GM23248 (cell line): ENCODE data around the gene SEC24C.
"Not testable (repeated sequence)": the region's sequence is repeated elsewhere in the genome, so short reads cannot be mapped to it uniquely, and the experiment has no call there.

Experiments
- EZH2 ChIP-seq: fragments of 200-600 bp; sonication (generic); IDR thresholded peaks from 2 replicates; pipeline ENCODE4 v1.6.1; 2018; ENCODE audit warnings: antibody characterized with exemption, mild to moderate bottlenecking; ENCODE audit not compliant: insufficient read depth, poor library complexity, severe bottlenecking
- EZH2phosphoT487 ChIP-seq: fragments of 200-600 bp; sonication (generic); IDR thresholded peaks from 2 replicates; pipeline ENCODE4 v1.6.1; 2018; ENCODE audit warnings: antibody characterized with exemption, moderate library complexity, mild to moderate bottlenecking, low read depth; ENCODE audit not compliant: insufficient read depth

GRCh38 chr10:73740501-73741254 lies 3.5 kb upstream of the SEC24C start:
- not testable (repeated sequence) for TF ChIP-seq EZH2phosphoT487, EZH2
